ENCODE results near the gene ARL4A. TPM values are rescaled to one million over a fixed set of nuclear protein-coding genes. Genes with fewer than 3 reads are reported as not detected.
A peak's percentile ranks its signal among the peaks of the same experiment; 100 is the strongest.

Gene ARL4A
- total RNA-seq, 2 experiments from 2014 or later: 10.8 to 11.3 TPM

DNA sequence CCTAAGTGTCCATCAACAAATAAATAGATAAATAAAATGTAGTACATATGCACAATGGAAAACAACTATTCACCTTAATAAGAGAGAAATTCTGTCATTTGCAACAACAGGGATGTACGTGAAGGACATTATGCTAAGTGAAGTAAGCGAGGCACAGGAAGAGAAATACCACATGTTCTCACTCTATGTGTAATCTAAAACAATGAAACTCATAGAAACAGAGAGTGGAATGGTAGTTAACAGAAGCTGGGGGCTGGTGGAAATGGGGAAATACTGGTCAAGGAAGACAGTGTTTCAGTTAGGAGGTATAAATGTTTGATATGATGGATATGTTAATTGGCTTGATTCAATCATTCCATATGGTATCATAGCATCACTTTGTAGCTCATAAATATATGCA, 43.1 kb downstream of the ARL4A start:
- TF ChIP-seq, protein P1, sequence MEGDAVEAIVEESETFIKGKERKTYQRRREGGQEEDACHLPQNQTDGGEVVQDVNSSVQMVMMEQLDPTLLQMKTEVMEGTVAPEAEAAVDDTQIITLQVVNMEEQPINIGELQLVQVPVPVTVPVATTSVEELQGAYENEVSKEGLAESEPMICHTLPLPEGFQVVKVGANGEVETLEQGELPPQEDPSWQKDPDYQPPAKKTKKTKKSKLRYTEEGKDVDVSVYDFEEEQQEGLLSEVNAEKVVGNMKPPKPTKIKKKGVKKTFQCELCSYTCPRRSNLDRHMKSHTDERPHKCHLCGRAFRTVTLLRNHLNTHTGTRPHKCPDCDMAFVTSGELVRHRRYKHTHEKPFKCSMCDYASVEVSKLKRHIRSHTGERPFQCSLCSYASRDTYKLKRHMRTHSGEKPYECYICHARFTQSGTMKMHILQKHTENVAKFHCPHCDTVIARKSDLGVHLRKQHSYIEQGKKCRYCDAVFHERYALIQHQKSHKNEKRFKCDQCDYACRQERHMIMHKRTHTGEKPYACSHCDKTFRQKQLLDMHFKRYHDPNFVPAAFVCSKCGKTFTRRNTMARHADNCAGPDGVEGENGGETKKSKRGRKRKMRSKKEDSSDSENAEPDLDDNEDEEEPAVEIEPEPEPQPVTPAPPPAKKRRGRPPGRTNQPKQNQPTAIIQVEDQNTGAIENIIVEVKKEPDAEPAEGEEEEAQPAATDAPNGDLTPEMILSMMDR (IDR thresholded peaks at IDR 0.05): no peak
- DNase-seq (no peak), ATAC-seq (peak; percentile 37)
- H3K4me1 Mint-ChIP-seq (ENCODE audit: low read depth): peaks cover 13% of the 10 kb centered on the region
- H3K27ac Mint-ChIP-seq: no peak overlapping the region
- no peaks in the 10 kb centered on the region for H3K36me3 Mint-ChIP-seq (ENCODE audit: low read depth)
- POLR2A ChIA-PET: no interaction called here
- intact Hi-C loops (cut with micrococcal nuclease): no loop called here
- no peaks in the 10 kb centered on the region for H3K9me3 Mint-ChIP-seq
- H3K4me3 Mint-ChIP-seq: no peak overlapping the region
- CTCF ChIA-PET: no interaction called here
- H3K27me3 Mint-ChIP-seq: no peaks in the 10 kb centered on the region

DNA sequence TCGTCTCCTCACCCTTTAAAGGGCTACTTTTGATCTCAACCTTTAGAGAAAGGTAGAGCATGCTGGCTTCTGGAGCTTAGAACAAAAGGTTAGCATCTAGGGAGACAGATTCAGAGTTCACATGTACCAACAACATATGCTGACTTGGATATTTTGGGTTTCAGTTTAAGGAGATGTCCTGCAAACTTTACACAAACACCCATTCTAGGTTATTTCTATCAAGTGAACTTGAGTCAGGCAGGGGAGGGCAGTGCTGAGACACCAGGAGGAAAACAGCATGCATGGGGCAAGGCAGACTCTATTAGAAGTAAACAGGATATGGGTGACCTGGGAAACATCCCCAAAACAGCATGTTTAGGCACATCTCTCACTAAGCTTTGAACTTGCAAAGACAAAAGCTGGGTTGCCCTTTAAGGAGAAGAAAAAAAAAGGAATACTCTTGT, 43.8 kb downstream of the ARL4A start:
- POLR2A ChIA-PET: no interaction called here
- intact Hi-C loops (cut with micrococcal nuclease): no loop called here
- CTCF ChIA-PET: no interaction called here

DNA sequence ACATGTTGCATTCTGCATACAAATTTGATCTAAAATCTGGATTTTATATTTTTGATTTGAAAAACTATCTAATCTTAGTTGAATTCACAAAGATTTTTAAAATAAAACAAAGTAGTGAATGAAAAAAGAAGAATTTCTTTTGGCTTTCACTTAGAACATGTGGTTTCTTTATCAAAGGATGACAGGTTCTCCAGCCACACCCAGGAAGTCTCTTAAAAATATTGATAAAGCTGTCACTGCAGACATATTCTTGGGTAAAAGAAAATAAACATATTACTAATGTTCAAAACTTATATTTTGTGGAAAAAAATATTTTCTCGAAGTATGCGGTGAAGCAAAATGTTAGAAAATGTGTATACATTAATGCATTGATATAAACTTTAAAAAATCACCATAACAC, 44.3 kb downstream of the ARL4A start:
- DNase-seq (no peak), ATAC-seq (no peak)
- Mint-ChIP-seq H3K9me3 (no peaks in the 10 kb centered on the region), H3K27ac (no peak overlapping the region), H3K4me3 (no peak overlapping the region), H3K27me3 (no peaks in the 10 kb centered on the region), H3K4me1 (ENCODE audit: low read depth) (peaks cover 13% of the 10 kb centered on the region), H3K36me3 (ENCODE audit: low read depth) (no peaks in the 10 kb centered on the region)
- ChIA-PET POLR2A (no interaction called here), CTCF (interaction anchor here (1.6 kb wide), 1 partner anchor 45 kb away, joined by 3 read pairs; no protein-coding TSS in a partner anchor)
- intact Hi-C loops (cut with micrococcal nuclease): no loop called here
- TF ChIP-seq, protein P1 (IDR thresholded peaks at IDR 0.05): no peak

More for the DNA sequence above, 43.8 kb downstream of the ARL4A start:
- no peak overlapping the region for H3K4me3 Mint-ChIP-seq
- no peak overlapping the region for H3K27ac Mint-ChIP-seq
- no peaks in the 10 kb centered on the region for H3K36me3 Mint-ChIP-seq (ENCODE audit: low read depth)
- no peaks in the 10 kb centered on the region for H3K9me3 Mint-ChIP-seq
- peaks cover 13% of the 10 kb centered on the region for H3K4me1 Mint-ChIP-seq (ENCODE audit: low read depth)
- no peak for ATAC-seq
- TF ChIP-seq, protein P1 (IDR thresholded peaks at IDR 0.05): no peak
- peak; percentile 12 for DNase-seq
- H3K27me3 Mint-ChIP-seq: no peaks in the 10 kb centered on the region

DNA sequence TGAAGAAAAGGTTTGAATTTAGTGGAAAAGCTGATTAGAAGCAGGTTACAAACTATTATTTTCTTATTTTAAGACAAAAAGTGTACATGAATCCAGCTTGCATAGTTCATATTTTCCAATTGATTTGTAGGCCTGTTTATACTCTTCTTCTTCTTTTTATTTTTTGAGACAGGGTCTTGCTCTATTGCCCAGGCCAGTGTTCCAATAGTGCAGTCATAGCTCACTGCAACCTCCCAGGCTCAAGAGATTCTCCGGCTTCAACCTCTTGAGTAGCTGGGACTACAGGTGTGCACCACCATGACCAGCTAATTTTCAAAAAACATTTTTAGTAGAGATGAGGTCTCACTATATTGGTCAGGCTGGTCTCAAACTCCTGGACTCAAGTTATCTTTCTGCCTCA, 45.0 kb downstream of the ARL4A start:
- POLR2A ChIA-PET: no interaction called here
- intact Hi-C loops (cut with micrococcal nuclease): no loop called here
- ATAC-seq: no peak
- TF ChIP-seq, protein P1 (IDR thresholded peaks at IDR 0.05): no peak
- Mint-ChIP-seq H3K27ac (no peak overlapping the region), H3K9me3 (no peaks in the 10 kb centered on the region), H3K27me3 (no peaks in the 10 kb centered on the region), H3K4me3 (no peak overlapping the region), H3K4me1 (ENCODE audit: low read depth) (peaks cover 13% of the 10 kb centered on the region), H3K36me3 (ENCODE audit: low read depth) (no peaks in the 10 kb centered on the region)
- CTCF ChIA-PET: interaction anchor here (1.6 kb wide), 1 partner anchor 46 kb away, joined by 3 read pairs; no protein-coding TSS in a partner anchor
- DNase-seq: no peak

DNA sequence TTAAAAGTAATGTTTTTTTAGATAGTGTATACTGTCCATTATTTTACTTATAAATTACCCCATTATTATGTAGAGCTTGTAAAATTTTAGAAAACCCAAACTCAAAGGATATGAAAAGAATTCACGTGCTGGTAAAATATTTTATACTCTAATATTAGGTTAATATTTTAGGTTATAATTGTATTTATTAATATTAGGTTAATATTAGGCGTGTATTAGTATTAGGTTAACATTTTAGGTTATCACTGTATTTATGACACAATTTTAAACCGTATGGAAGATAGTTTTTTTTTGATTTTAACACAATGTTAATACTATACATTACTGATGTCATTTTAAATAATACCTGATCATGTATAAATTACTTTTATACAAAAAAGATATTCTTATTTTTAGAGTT, 48.5 kb downstream of the ARL4A start:
- H3K4me1 Mint-ChIP-seq (ENCODE audit: low read depth): peaks cover 6% of the 10 kb centered on the region
- TF ChIP-seq, protein P1 (IDR thresholded peaks at IDR 0.05): no peak
- no peak overlapping the region for H3K27ac Mint-ChIP-seq
- ChIA-PET POLR2A (no interaction called here), CTCF (interaction anchor here (1.1 kb wide), 1 partner anchor 241 kb away, joined by 3 read pairs; no protein-coding TSS in a partner anchor)
- no peaks in the 10 kb centered on the region for H3K9me3 Mint-ChIP-seq
- H3K4me3 Mint-ChIP-seq: no peak overlapping the region
- no peak for DNase-seq
- no peaks in the 10 kb centered on the region for H3K36me3 Mint-ChIP-seq (ENCODE audit: low read depth)
- intact Hi-C loops (cut with micrococcal nuclease): no loop called here
- no peak for ATAC-seq
- H3K27me3 Mint-ChIP-seq: no peaks in the 10 kb centered on the region
